GM10847 (cell line): ENCODE results near the gene BRD2.

Source experiments
- POLR2A ChIP-seq: IDR thresholded peaks from 2 replicates; pipeline ENCODE4 v1.6.1; 2011; ENCODE audit not compliant: insufficient read length; ENCODE audit errors: extremely low read depth

BRD2 gene

GRCh38 chr6:32945108-32945760 lies 23.2 kb upstream of the BRD2 start:
- no peak for TF ChIP-seq POLR2A

- no peak for TF ChIP-seq POLR2A
These were observed 22.4 kb upstream of the BRD2 start for GRCh38 chr6:32945953-32946352.

GRCh38 chr6:32946893-32947292 lies 21.5 kb upstream of the BRD2 start:
- TF ChIP-seq POLR2A, result no peak

- no peak for TF ChIP-seq POLR2A
These were observed 20.6 kb upstream of the BRD2 start for GRCh38 chr6:32947552-32948465.

- no peak for TF ChIP-seq POLR2A
These were observed 19.3 kb upstream of the BRD2 start for GRCh38 chr6:32949113-32949512.

- TF ChIP-seq POLR2A, result no peak
These were observed 18.4 kb upstream of the BRD2 start for GRCh38 chr6:32950010-32950409.

GRCh38 chr6:32950449-32950848 lies 17.9 kb upstream of the BRD2 start:
- TF ChIP-seq POLR2A, result no peak

GRCh38 chr6:32952817-32953739 lies 15.3 kb upstream of the BRD2 start, which contains the start of gene HLA-DMA:
TSS of gene HLA-DMA (minus strand) at chr6:32953097. CDS start at chr6:32953036, 61 bp downstream.
- peak; percentile 80 for TF ChIP-seq POLR2A

GRCh38 chr6:32953775-32954174 lies 14.6 kb upstream of the BRD2 start:
- no peak for TF ChIP-seq POLR2A

- TF ChIP-seq POLR2A, result no peak
These were observed 14.1 kb upstream of the BRD2 start for GRCh38 chr6:32954267-32954666.

- no peak for TF ChIP-seq POLR2A
These were observed 13.2 kb upstream of the BRD2 start for GRCh38 chr6:32954986-32955802.

GRCh38 chr6:32956176-32956575 lies 12.2 kb upstream of the BRD2 start:
- TF ChIP-seq POLR2A, result no peak

- no peak for TF ChIP-seq POLR2A
These were observed 7.8 kb upstream of the BRD2 start for GRCh38 chr6:32960563-32960962.

GRCh38 chr6:32962213-32962826 lies 6.1 kb upstream of the BRD2 start:
- TF ChIP-seq POLR2A, result no peak
